HepG2 (cell line): ENCODE results near the gene ATG4A. TPM values are rescaled to one million over a fixed set of nuclear protein-coding genes. Genes with fewer than 3 reads are reported as not detected.

Experiments used
- ATAC-seq: fragments of 200-7000 bp; cut with Tn5 transposase; 3 replicates; pipeline ENCODE4 v1.9.1; 2020; ENCODE audit warnings: mild to moderate bottlenecking, moderate library complexity
- BruUV-seq: library from RNA; stranded (reverse); fragments of 400-500 nt; replicated peaks from 2 replicates; lab custom pipeline; 2021; lab: Mats Ljungman, UMichigan
- CTCF ChIA-PET: fragments of 300-600 bp; formaldehyde crosslinking; extraction: SDS; loops from one replicate; lab custom pipeline; 2021; ENCODE audit warnings: low total read pairs, inconsistent platforms, low intra/inter-chr PET ratio; lab: Yijun Ruan, JAX
- POLR2A ChIA-PET: fragments of 350-600 bp; sonication (Branson Sonifier 250); formaldehyde crosslinking; loops from one replicate; lab custom pipeline; 2020; ENCODE audit warnings: antibody characterized with exemption, inconsistent platforms; lab: Yijun Ruan, JAX
- DNase-seq: peaks from one replicate; pipeline ENCODE4 v3.0.0-alpha.2; 2015; ENCODE audit warnings: low spot score
- FAIRE-seq: peaks from 3 replicates; lab custom pipeline; 2011; peaks lifted over from hg19 to GRCh38; lab: Jason Lieb, UNC
- H2AFZ ChIP-seq: one replicate; pipeline ENCODE4 v1.6.1; 2011; ENCODE audit warnings: low read length, inconsistent platforms
- H3K27ac ChIP-seq: fragments of 300-600 bp; 3 replicates; pipeline ENCODE4 v1.8.0; 2011; ENCODE audit warnings: mixed run types, mild to moderate bottlenecking, mixed read lengths, low read length, inconsistent platforms; ENCODE audit not compliant: insufficient read depth; ENCODE audit errors: extremely low read length
- H3K27me3 ChIP-seq, 2 experiments: fragments of 200-600 bp in 1 of 2; 2 replicates in 1 of 2; 3 replicates in 1 of 2; pipeline versions ENCODE4 v1.6.0 to v1.8.0; 2011; ENCODE audit warnings: low read length in 2 of 2, mild to moderate bottlenecking in 2 of 2, moderate library complexity in 2 of 2, inconsistent platforms in 1 of 2; ENCODE audit not compliant: insufficient read depth in 2 of 2, control insufficient read depth in 1 of 2
- H3K36me3 ChIP-seq, 2 experiments: fragments of 200-600 bp in 1 of 2; replicated peaks in 1 of 2; 2 replicates in 1 of 2; 3 replicates in 1 of 2; pipeline versions ENCODE4 v1.5.1 to v1.8.0; 2011; ENCODE audit warnings: low read length in 2 of 2, inconsistent platforms in 1 of 2; ENCODE audit not compliant: insufficient read depth in 2 of 2, control insufficient read depth in 1 of 2
- H3K4me1 ChIP-seq: 2 replicates; pipeline ENCODE4 v1.5.1; 2012; ENCODE audit warnings: low read length, inconsistent platforms; ENCODE audit not compliant: insufficient read depth
- H3K4me2 ChIP-seq: 2 replicates; pipeline ENCODE4 v1.6.0; 2011; ENCODE audit warnings: low read depth, low read length, inconsistent platforms
- H3K4me3 ChIP-seq, 3 experiments: fragments of 200-600 bp in 1 of 3; sonication (generic), shearing (Covaris generic) in 1 of 3; replicated peaks in 1 of 3; 2 replicates each; pipeline ENCODE4 v1.5.1; 2011 to 2016; ENCODE audit warnings: low read length in 3 of 3, inconsistent platforms in 2 of 3, low read depth in 2 of 3, mild to moderate bottlenecking in 2 of 3, control low read depth in 1 of 3, mixed read lengths in 1 of 3; ENCODE audit not compliant: insufficient read depth in 1 of 3
- H3K79me2 ChIP-seq: one replicate; pipeline ENCODE4 v1.6.1; 2011; ENCODE audit warnings: low read length, inconsistent platforms; ENCODE audit not compliant: insufficient read depth
- H3K9ac ChIP-seq: 2 replicates; pipeline ENCODE4 v1.6.0; 2011; ENCODE audit warnings: mild to moderate bottlenecking, low read depth, low read length, inconsistent platforms; ENCODE audit not compliant: insufficient read depth
- H3K9me3 ChIP-seq: 2 replicates; pipeline ENCODE4 v1.5.1; 2012; ENCODE audit warnings: mild to moderate bottlenecking, low read length
- H4K20me1 ChIP-seq: 2 replicates; pipeline ENCODE4 v1.6.0; 2011; ENCODE audit warnings: inconsistent platforms, mild to moderate bottlenecking, low read length, moderate library complexity; ENCODE audit not compliant: insufficient read depth
- BHLHE40 ChIP-seq: IDR thresholded peaks from 2 replicates; pipeline ENCODE4 v1.6.1; 2011; ENCODE audit warnings: low read length, improper control_type of control experiment
- ESRRA ChIP-seq: sonication (generic); formaldehyde crosslinking; IDR thresholded peaks from 2 replicates; pipeline ENCODE4 v1.5.1; 2020; ENCODE audit warnings: mild to moderate bottlenecking, low read depth, missing genetic modification reagents
- FOSL1 ChIP-seq: sonication (generic); formaldehyde crosslinking; IDR thresholded peaks from 2 replicates; pipeline ENCODE4 v1.9.0; 2021; ENCODE audit warnings: missing genetic modification reagents, borderline replicate concordance
- HNRNPL ChIP-seq: fragments of 200-400 bp; formaldehyde crosslinking; IDR thresholded peaks from 2 replicates; pipeline ENCODE4 v1.6.1; 2017; ENCODE audit warnings: mild to moderate bottlenecking, low read depth, low read length
- JARID2 ChIP-seq: sonication (generic); formaldehyde crosslinking; IDR thresholded peaks from 2 replicates; pipeline ENCODE4 v1.8.1; 2023; ENCODE audit warnings: missing genetic modification reagents, inconsistent platforms; ENCODE audit not compliant: insufficient replicate concordance
- NFIB ChIP-seq: sonication (generic); formaldehyde crosslinking; IDR thresholded peaks from 2 replicates; pipeline ENCODE4 v1.9.0; 2021; ENCODE audit warnings: missing genetic modification reagents, mild to moderate bottlenecking, borderline replicate concordance
- PBX3 ChIP-seq: sonication (generic); formaldehyde crosslinking; IDR thresholded peaks from 2 replicates; pipeline ENCODE4 v1.8.1; 2023; ENCODE audit warnings: missing genetic modification reagents, inconsistent platforms, borderline replicate concordance
- REPIN1 ChIP-seq: sonication (generic); formaldehyde crosslinking; IDR thresholded peaks from 2 replicates; pipeline ENCODE4 v1.8.0; 2022; ENCODE audit warnings: missing genetic modification reagents, low read depth, mild to moderate bottlenecking, borderline replicate concordance
- SMYD3 ChIP-seq: sonication (generic); formaldehyde crosslinking; IDR thresholded peaks from 2 replicates; pipeline ENCODE4 v1.8.1; 2023; ENCODE audit warnings: mild to moderate bottlenecking, missing genetic modification reagents
- SNAPC2 ChIP-seq: sonication (generic); formaldehyde crosslinking; IDR thresholded peaks from 2 replicates; pipeline ENCODE4 v1.8.1; 2022; ENCODE audit warnings: mild to moderate bottlenecking, missing genetic modification reagents
- THAP9 ChIP-seq: sonication (generic); formaldehyde crosslinking; IDR thresholded peaks from 2 replicates; pipeline ENCODE4; 2020; ENCODE audit warnings: missing genetic modification reagents, mild to moderate bottlenecking, borderline replicate concordance
- ZFP91 ChIP-seq: sonication (generic); formaldehyde crosslinking; IDR thresholded peaks from 2 replicates; pipeline ENCODE4 v1.9.0; 2022; ENCODE audit warnings: missing genetic modification reagents, mild to moderate bottlenecking, borderline replicate concordance
- ZNF30 ChIP-seq: sonication (generic); formaldehyde crosslinking; IDR thresholded peaks from 2 replicates; pipeline ENCODE4 v1.5.0; 2020; ENCODE audit warnings: mild to moderate bottlenecking, missing genetic modification reagents
- ZNF484 ChIP-seq: sonication (generic); formaldehyde crosslinking; IDR thresholded peaks from 2 replicates; pipeline ENCODE4 v1.5.1; 2020; ENCODE audit warnings: mild to moderate bottlenecking, low read depth, missing genetic modification reagents, borderline replicate concordance
- ZNF605 ChIP-seq: sonication (generic); formaldehyde crosslinking; IDR thresholded peaks from 2 replicates; pipeline ENCODE4 v1.8.0; 2022; ENCODE audit warnings: mild to moderate bottlenecking, missing genetic modification reagents
- ZNF749 ChIP-seq: sonication (generic); formaldehyde crosslinking; IDR thresholded peaks from 2 replicates; pipeline ENCODE4 v1.8.0; 2022; ENCODE audit warnings: mild to moderate bottlenecking, missing genetic modification reagents, moderate library complexity, borderline replicate concordance
- ZNF790 ChIP-seq: sonication (generic); formaldehyde crosslinking; IDR thresholded peaks from 2 replicates; pipeline ENCODE4 v1.8.0; 2022; ENCODE audit warnings: missing genetic modification reagents, mild to moderate bottlenecking, borderline replicate concordance
- ZSCAN21 ChIP-seq: sonication (generic); formaldehyde crosslinking; IDR thresholded peaks from 2 replicates; pipeline ENCODE4 v1.8.0; 2022; ENCODE audit warnings: mild to moderate bottlenecking, missing genetic modification reagents, moderate library complexity, borderline replicate concordance
- WGBS: methylation state at CpG from one replicate; pipeline ENCODE4 v1.1.6; 2017; ENCODE audit warnings: low lambda C conversion rate; 5-methylcytosine and 5-hydroxymethylcytosine counted together
- in situ Hi-C: cut with HindIII; loops from 2 replicates; pipeline ENCODE4 v1.10.0; 2017; ENCODE audit warnings: low pct_unique_long_range_greater_than_20kb; ENCODE audit not compliant: extremely low pct_ligation_motif_present
- intact Hi-C: fragments of 100-400 bp; cut with micrococcal nuclease; formaldehyde crosslinking; loops from one replicate; pipeline ENCODE4 v1.10.0; 2022; ENCODE audit not compliant: unreplicated experiment
- polyA plus RNA-seq, 8 experiments: library from polyadenylated mRNA; depleted of rRNA in 3 of 8; stranded (reverse) in 7 of 8; unstranded in 1 of 8; fragments of >200 nt; fragmentation: Illumina TruSeq in 4 of 8; extraction: Trizol in 4 of 8; gene quantifications; 2 replicates each; pipeline versions ENCODE4 v1.2.1 to v1.2.3, GENCODE V29; 2011 to 2016; ENCODE audit warnings: low read depth in 4 of 8, missing spikeins in 1 of 8, mixed read lengths in 1 of 8; ENCODE audit not compliant: insufficient read depth in 1 of 8
- total RNA-seq, 5 experiments: library from RNA; depleted of rRNA; stranded (reverse); fragments of >200 nt; fragmentation: Illumina TruSeq; extraction: Trizol; gene quantifications; 2 replicates each; pipeline ENCODE4 v1.2.3, GENCODE V29; 2016; ENCODE audit warnings: low read depth in 1 of 5
- TF ChIP-seq, protein P1 (sequence below): sonication (generic); formaldehyde crosslinking; IDR thresholded peaks from 2 replicates; pipeline ENCODE4 v1.8.0; 2022; ENCODE audit warnings: missing genetic modification reagents, mild to moderate bottlenecking, inconsistent platforms, borderline replicate concordance

Gene ATG4A
- total and polyA plus RNA-seq, 2 of the 13 experiments (the other 11 are each of a cell fraction or from before 2014, with no cell fraction given) = 3.3 to 6.3 TPM

DNA sequence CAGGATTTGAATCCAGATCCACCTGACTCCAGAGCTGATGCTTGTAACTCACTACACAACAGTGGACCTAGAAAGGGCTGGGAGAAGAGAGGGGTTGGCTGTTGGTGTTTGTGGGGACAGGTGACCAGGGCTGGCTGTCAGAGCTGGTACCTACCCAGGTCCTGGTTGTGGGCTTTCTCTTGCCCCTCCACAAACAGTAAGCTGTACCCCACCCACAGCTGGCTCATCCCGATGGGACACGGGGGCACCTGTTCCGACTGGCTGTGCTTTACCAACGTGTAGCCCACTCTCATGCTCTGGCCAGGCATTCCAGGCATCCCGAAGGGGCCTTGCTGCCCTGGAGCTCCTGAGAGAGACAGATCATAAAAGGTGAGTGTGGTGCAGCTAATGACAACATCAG, 68.7 kb downstream of the ATG4A start:
- in situ Hi-C loops = no loop called here
- H3K4me3 ChIP-seq = no peak overlapping the region
- H2AFZ ChIP-seq = no peak overlapping the region
- no peaks in the 10 kb centered on the region for H4K20me1 ChIP-seq
- no peaks in the 10 kb centered on the region for H3K4me1 ChIP-seq
- no peaks in the 10 kb centered on the region for H3K79me2 ChIP-seq
- no peak for ATAC-seq
- no peak overlapping the region for H3K9ac ChIP-seq
- H3K4me2 ChIP-seq = no peak overlapping the region
- CTCF ChIA-PET = no interaction called here
- TF ChIP-seq HNRNPL (no peak), ZNF30 (CRISPR knock-in tag) (no peak), ZNF790 (no peak), ESRRA (CRISPR knock-in tag) (no peak), BHLHE40 (no peak), ZNF484 (CRISPR knock-in tag) (no peak), ZSCAN21 (CRISPR knock-in tag) (no peak), SNAPC2 (CRISPR knock-in tag) (no peak), THAP9 (no peak), ZFP91 (CRISPR knock-in tag) (no peak), ZNF749 (CRISPR knock-in tag) (no peak), FOSL1 (no peak), REPIN1 (CRISPR knock-in tag) (no peak), JARID2 (CRISPR knock-in tag) (no peak), PBX3 (CRISPR knock-in tag) (no peak), SMYD3 (CRISPR knock-in tag) (no peak), ZNF605 (CRISPR knock-in tag) (no peak), NFIB (CRISPR knock-in tag) (no peak)
- TF ChIP-seq, protein P1, sequence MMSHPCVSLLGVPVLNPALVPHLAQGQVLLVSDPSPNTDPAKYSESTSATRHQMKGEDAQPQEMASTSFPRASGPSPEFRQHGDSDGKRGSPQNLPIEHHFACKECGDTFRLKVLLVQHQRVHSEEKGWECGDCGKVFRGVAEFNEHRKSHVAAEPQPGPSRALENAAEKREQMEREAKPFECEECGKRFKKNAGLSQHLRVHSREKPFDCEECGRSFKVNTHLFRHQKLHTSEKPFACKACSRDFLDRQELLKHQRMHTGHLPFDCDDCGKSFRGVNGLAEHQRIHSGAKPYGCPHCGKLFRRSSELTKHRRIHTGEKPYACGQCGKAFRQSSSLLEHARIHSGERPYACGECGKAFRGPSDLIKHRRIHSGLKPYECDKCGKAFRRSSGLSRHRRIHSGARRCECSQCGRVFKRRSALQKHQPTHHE (CRISPR knock-in tag) = no peak
- TF ChIP-seq, all 625 proteins: peak for 0
- no peaks in the 10 kb centered on the region for H3K27me3 ChIP-seq
- DNase-seq (no peak), FAIRE-seq (no peak)
- intact Hi-C loops = no loop called here
- H3K9me3 ChIP-seq = no peaks in the 10 kb centered on the region
- BruUV-seq = no TSS peak
- H3K27ac ChIP-seq = no peak overlapping the region
- no CpG with 5 or more reads among the region's 5 CpGs for WGBS
- H3K36me3 ChIP-seq = no peaks in the 10 kb centered on the region
- POLR2A ChIA-PET = no interaction called here
